WTC11 (cell line): ENCODE results near the gene TCP11.

Experiments used
- CREB1 ChIP-seq: sonication (generic); formaldehyde crosslinking; IDR thresholded peaks from 2 replicates; pipeline ENCODE4 v1.8.0; 2023; ENCODE audit warnings: mild to moderate bottlenecking, missing genetic modification reagents
- CTCF ChIP-seq: fragments of 200-600 bp; IDR thresholded peaks from 2 replicates; pipeline ENCODE4 v1.8.0; 2022; ENCODE audit warnings: antibody characterized with exemption
- HMGXB4 ChIP-seq: sonication (generic); formaldehyde crosslinking; IDR thresholded peaks from 2 replicates; pipeline ENCODE4 v1.8.1; 2023; ENCODE audit warnings: mild to moderate bottlenecking, moderate library complexity, missing genetic modification reagents
- JUN ChIP-seq: sonication (generic); formaldehyde crosslinking; IDR thresholded peaks from 2 replicates; pipeline ENCODE4 v1.8.0; 2023; ENCODE audit warnings: mild to moderate bottlenecking, missing genetic modification reagents

- TF ChIP-seq CTCF (no peak), JUN (CRISPR knock-in tag) (no peak), HMGXB4 (CRISPR knock-in tag) (no peak), CREB1 (no peak)
Measured at GRCh38 chr6:35165630-35166071, 24.5 kb upstream of the TCP11 start.
